H1 (cell line): ENCODE measurements around the gene PRPF18. TPM values are rescaled to one million over a fixed set of nuclear protein-coding genes. Genes with fewer than 3 reads are reported as not detected.

ENCODE experiments used
- CTCF ChIA-PET: fragments of 300-600 bp; sonication (Branson Sonifier 250); formaldehyde crosslinking; loops from one replicate; lab custom pipeline; 2021; ENCODE audit not compliant: partially characterized antibody; lab: Charles Lee
- POLR2A ChIA-PET: fragments of 300-600 bp; sonication (Branson Sonifier 250); formaldehyde crosslinking; loops from one replicate; lab custom pipeline; 2021; ENCODE audit warnings: inconsistent platforms; ENCODE audit not compliant: partially characterized antibody; lab: Charles Lee
- DNase-seq, 2 experiments: peaks; one replicate each; pipeline versions ENCODE4 v3.0.0 to v3.0.0-alpha.2; 2010 to 2022; ENCODE audit warnings: low spot score in 2 of 2, low read depth in 1 of 2, mixed read lengths in 1 of 2
- FAIRE-seq: peaks from 2 replicates; lab custom pipeline; 2011; peaks lifted over from hg19 to GRCh38; lab: Jason Lieb, UNC
- H2AFZ ChIP-seq: 2 replicates; pipeline ENCODE4 v1.8.1; 2012; ENCODE audit warnings: low read length, inconsistent platforms
- H2AK5ac ChIP-seq: 2 replicates; pipeline ENCODE4 v1.6.1; 2013; ENCODE audit warnings: low read depth, low read length
- H2BK120ac ChIP-seq: replicated peaks from 2 replicates; pipeline ENCODE3; 2013; ENCODE audit warnings: low read depth, low read length, inconsistent platforms
- H2BK12ac ChIP-seq: 2 replicates; pipeline ENCODE4 v1.6.1; 2013; ENCODE audit warnings: low read depth, low read length
- H2BK15ac ChIP-seq: 2 replicates; pipeline ENCODE4 v1.6.1; 2013; ENCODE audit warnings: low read length
- H2BK20ac ChIP-seq: 2 replicates; pipeline ENCODE4 v1.6.1; 2013; ENCODE audit warnings: low read length
- H2BK5ac ChIP-seq: 2 replicates; pipeline ENCODE4 v1.6.1; 2013; ENCODE audit warnings: low read depth, low read length
- H3K14ac ChIP-seq: 2 replicates; pipeline ENCODE4 v1.6.1; 2013; ENCODE audit warnings: inconsistent platforms; ENCODE audit not compliant: insufficient read length
- H3K18ac ChIP-seq: 2 replicates; pipeline ENCODE4 v1.6.1; 2013; ENCODE audit warnings: low read length; ENCODE audit errors: extremely low read depth
- H3K23ac ChIP-seq: 2 replicates; pipeline ENCODE4 v1.6.1; 2013; ENCODE audit warnings: inconsistent platforms; ENCODE audit not compliant: insufficient read length
- H3K23me2 ChIP-seq: 2 replicates; pipeline ENCODE4 v1.6.1; 2013; ENCODE audit warnings: low read depth, low read length
- H3K27ac ChIP-seq: 2 replicates; pipeline ENCODE4 v1.6.1; 2011; ENCODE audit warnings: low read depth, low read length, inconsistent platforms
- H3K27me3 ChIP-seq, 4 experiments: replicated peaks in 1 of 4; 1 replicate in 1 of 4; 2 replicates in 3 of 4; pipeline versions ENCODE4 v1.6.1 to v1.8.1; 2011 to 2013; ENCODE audit warnings: low read length in 3 of 4, mild to moderate bottlenecking in 3 of 4, inconsistent platforms in 2 of 4, mixed read lengths in 2 of 4, moderate library complexity in 1 of 4; ENCODE audit not compliant: control insufficient read depth in 3 of 4, insufficient read depth in 3 of 4; ENCODE audit errors: extremely low read depth in 1 of 4
- H3K36me3 ChIP-seq, 4 experiments: 2 replicates each; pipeline versions ENCODE4 v1.6.1 to v1.8.1; 2011 to 2013; ENCODE audit warnings: mild to moderate bottlenecking in 4 of 4, low read length in 3 of 4, moderate library complexity in 2 of 4, control low read depth in 1 of 4, inconsistent platforms in 1 of 4; ENCODE audit not compliant: insufficient read depth in 4 of 4, control insufficient read depth in 2 of 4
- H3K4ac ChIP-seq: replicated peaks from 2 replicates; pipeline ENCODE3; 2013; ENCODE audit warnings: low read length, low read depth, mixed read lengths, inconsistent platforms; ENCODE audit not compliant: insufficient read length
- H3K4me1 ChIP-seq, 4 experiments: replicated peaks in 1 of 4; 1 replicate in 1 of 4; 2 replicates in 3 of 4; pipeline versions ENCODE4 v1.6.1 to v1.8.1; 2011 to 2013; ENCODE audit warnings: low read length in 3 of 4, inconsistent platforms in 2 of 4, mixed read lengths in 1 of 4; ENCODE audit not compliant: insufficient read depth in 4 of 4, control insufficient read depth in 3 of 4
- H3K4me2 ChIP-seq, 2 experiments: 2 replicates each; pipeline versions ENCODE4 v1.6.1 to v1.8.1; 2011 to 2013; ENCODE audit warnings: low read depth in 2 of 2, low read length in 2 of 2, control low read depth in 1 of 2, inconsistent platforms in 1 of 2, mild to moderate bottlenecking in 1 of 2; ENCODE audit not compliant: insufficient read depth in 1 of 2
- H3K4me3 ChIP-seq, 4 experiments: fragments of 200-600, 300-600 bp in 1 of 4; sonication (generic), shearing (Covaris generic), sonication (Bioruptor Twin) in 1 of 4; 2 replicates each; pipeline versions ENCODE4 v1.5.1 to v1.8.1; 2011 to 2016; ENCODE audit warnings: low read length in 4 of 4, low read depth in 3 of 4, control low read depth in 2 of 4, inconsistent platforms in 2 of 4, mild to moderate bottlenecking in 2 of 4, mixed read lengths in 1 of 4, moderate library complexity in 1 of 4; ENCODE audit not compliant: insufficient read depth in 2 of 4; ENCODE audit errors: extremely low read depth in 1 of 4
- H3K56ac ChIP-seq: replicated peaks from 2 replicates; pipeline ENCODE3; 2013; ENCODE audit warnings: low read depth, mild to moderate bottlenecking, mixed read lengths, low read length, inconsistent platforms; ENCODE audit not compliant: insufficient read length
- H3K79me1 ChIP-seq: 2 replicates; pipeline ENCODE4 v1.6.1; 2013; ENCODE audit warnings: low read depth, low read length, control low read depth
- H3K79me2 ChIP-seq, 2 experiments: 2 replicates each; pipeline versions ENCODE4 v1.6.1 to v1.8.1; 2012 to 2013; ENCODE audit warnings: low read length in 2 of 2, mild to moderate bottlenecking in 2 of 2, inconsistent platforms in 1 of 2; ENCODE audit not compliant: insufficient read depth in 2 of 2, control insufficient read depth in 1 of 2
- H3K9ac ChIP-seq, 4 experiments: replicated peaks in 1 of 4; 1 replicate in 1 of 4; 2 replicates in 3 of 4; pipeline versions ENCODE4 v1.6.1 to v1.8.1; 2011 to 2013; ENCODE audit warnings: low read depth in 3 of 4, low read length in 3 of 4, control low read depth in 2 of 4, mild to moderate bottlenecking in 2 of 4, moderate library complexity in 2 of 4, inconsistent platforms in 1 of 4; ENCODE audit errors: extremely low read depth in 1 of 4
- H3K9me3 ChIP-seq, 2 experiments: 2 replicates each; pipeline versions ENCODE4 v1.6.1 to v1.8.1; 2012 to 2013; ENCODE audit warnings: mild to moderate bottlenecking in 2 of 2, moderate library complexity in 2 of 2, control low read depth in 1 of 2, inconsistent platforms in 1 of 2, low read depth in 1 of 2, low read length in 1 of 2, mixed read lengths in 1 of 2; ENCODE audit not compliant: insufficient read depth in 2 of 2
- H4K20me1 ChIP-seq, 2 experiments: replicated peaks in 1 of 2; 2 replicates each; pipeline versions ENCODE3 to v1.8.1; 2011 to 2013; ENCODE audit warnings: inconsistent platforms in 2 of 2, low read length in 2 of 2, mild to moderate bottlenecking in 1 of 2; ENCODE audit not compliant: insufficient read depth in 2 of 2, control insufficient read depth in 1 of 2
- H4K5ac ChIP-seq: 2 replicates; pipeline ENCODE4 v1.6.1; 2013; ENCODE audit warnings: low read length, low read depth, mixed read lengths, inconsistent platforms; ENCODE audit not compliant: insufficient read length
- H4K8ac ChIP-seq: 2 replicates; pipeline ENCODE4 v1.8.0; 2013; ENCODE audit warnings: mild to moderate bottlenecking, moderate library complexity, low read length, inconsistent platforms; ENCODE audit not compliant: insufficient read depth; ENCODE audit errors: extremely low read depth
- H4K91ac ChIP-seq: replicated peaks from 2 replicates; pipeline ENCODE3; 2013; ENCODE audit warnings: low read length, mixed read lengths, inconsistent platforms; ENCODE audit not compliant: insufficient read length
- HDAC2 ChIP-seq, 2 experiments: fragments of 300-600 bp in 1 of 2; sonication (generic) in 1 of 2; IDR thresholded peaks; 2 replicates each; pipeline ENCODE4 v1.6.1; 2011 to 2012; ENCODE audit warnings: low read depth in 2 of 2, low read length in 2 of 2, mild to moderate bottlenecking in 2 of 2, moderate library complexity in 2 of 2, borderline replicate concordance in 1 of 2, inconsistent platforms in 1 of 2
- SUZ12 ChIP-seq: fragments of 200-600 bp; sonication (generic); IDR thresholded peaks from 2 replicates; pipeline ENCODE4 v1.6.1; 2012; ENCODE audit warnings: mild to moderate bottlenecking, inconsistent platforms, low read length, moderate library complexity, mixed read lengths
- TAF7 ChIP-seq: optimal IDR thresholded peaks from 2 replicates; pipeline ENCODE3; 2011; ENCODE audit warnings: low read depth, mild to moderate bottlenecking, inconsistent platforms, low read length, moderate library complexity, borderline replicate concordance
- WGBS, 2 experiments: shearing (Covaris generic) in 1 of 2; methylation state at CpG; one replicate each; pipeline versions ENCODE4 v1.1.6 to v1.1.7; 2013 to 2015; ENCODE audit warnings: low lambda C conversion rate in 2 of 2, mixed read lengths in 2 of 2, inconsistent platforms in 1 of 2, low coverage in 1 of 2, missing lambda C conversion rate in 1 of 2; ENCODE audit not compliant: insufficient replicate concordance in 2 of 2, insufficient coverage in 1 of 2, insufficient read length in 1 of 2; ENCODE audit errors: extremely low coverage in 1 of 2, missing lambda C conversion rate in 1 of 2; 5-methylcytosine and 5-hydroxymethylcytosine counted together
- polyA plus RNA-seq, 7 experiments: library from polyadenylated mRNA; depleted of rRNA in 3 of 7; stranded (reverse) in 5 of 7; unstranded in 2 of 7; fragments of >200 nt in 5 of 7; fragments of 200-250 nt in 2 of 7; gene quantifications; 1 replicate in 5 of 7; 2 replicates in 1 of 7; 4 replicates in 1 of 7; pipeline versions ENCODE4 v1.2.1 to v1.2.3, GENCODE V29; 2011 to 2013; ENCODE audit warnings: missing spikeins in 2 of 7, mixed read lengths in 2 of 7
- total RNA-seq: library from RNA; stranded (reverse); fragmentation: NEBNext Ultra II Directional; extraction: Animal tissue kit (Norgen Biotek cat#: 25700); gene quantifications from 2 replicates; pipeline ENCODE4 v1.2.1, GENCODE V29; 2021

The PRPF18 gene
- total and polyA plus RNA-seq, 2 of the 8 experiments (the other 6 are each of a cell fraction or from before 2014, with no cell fraction given): 3.8 to 12.6 TPM

- Histone ChIP-seq H3K9ac (no peak overlapping the region), H3K56ac (no peak overlapping the region), H3K27me3 (no peaks in the 10 kb centered on the region), H3K79me2 (no peaks in the 10 kb centered on the region), H2BK12ac (no peak overlapping the region), H3K23ac (no peak overlapping the region), H3K27ac (no peak overlapping the region), H4K20me1 (no peaks in the 10 kb centered on the region), H2BK5ac (no peak overlapping the region), H3K36me3 (no peaks in the 10 kb centered on the region), H2AK5ac (no peak overlapping the region), H3K4ac (no peak overlapping the region), H4K5ac (no peak overlapping the region), H3K23me2 (no peaks in the 10 kb centered on the region; the same call in 1 of the 2 replicates), H3K14ac (no peak overlapping the region), H4K91ac (no peak overlapping the region), H3K4me3 (no peak overlapping the region), H3K4me2 (no peak overlapping the region), H2BK15ac (no peak overlapping the region), H3K79me1 (no peaks in the 10 kb centered on the region), H2AFZ (no peak overlapping the region), H3K4me1 (no peaks in the 10 kb centered on the region), H2BK120ac (no peak overlapping the region), H4K8ac (no peak overlapping the region), H3K9me3 (peaks cover 7% of the 10 kb centered on the region in 2 experiments; a peak in 3 of 4 replicates), H2BK20ac (no peak overlapping the region), H3K18ac (no peak overlapping the region)
- DNase-seq: no peak
- 92% methylated on average over 1 of the region's 1 CpG; no CpG with 5 or more reads in 1 of the 2 experiments for WGBS, 2 experiments
- no peak for FAIRE-seq
- TF ChIP-seq TAF7 (no peak), HDAC2 (IDR thresholded peaks at IDR 0.05; ENCODE audit: borderline replicate concordance in 1 of 2, low read depth in 2 of 2, low read length in 2 of 2) (no peak), SUZ12 (no peak)
- CTCF ChIA-PET: no interaction called here
- POLR2A ChIA-PET: interaction anchor here (1.0 kb wide), 1 partner anchor 8 kb away, joined by 5 read pairs; no protein-coding TSS in a partner anchor
Measured at GRCh38 chr10:13567030-13567429, 19.7 kb upstream of the PRPF18 start.
